Measurements from ENCODE around the gene PHF21B. TPM values are rescaled to one million over a fixed set of nuclear protein-coding genes. Genes with fewer than 3 reads are reported as not detected.

Gene PHF21B
- polyA plus RNA-seq, 4 donors: 0.09 to 0.16 TPM; not detected in 2

DNA sequence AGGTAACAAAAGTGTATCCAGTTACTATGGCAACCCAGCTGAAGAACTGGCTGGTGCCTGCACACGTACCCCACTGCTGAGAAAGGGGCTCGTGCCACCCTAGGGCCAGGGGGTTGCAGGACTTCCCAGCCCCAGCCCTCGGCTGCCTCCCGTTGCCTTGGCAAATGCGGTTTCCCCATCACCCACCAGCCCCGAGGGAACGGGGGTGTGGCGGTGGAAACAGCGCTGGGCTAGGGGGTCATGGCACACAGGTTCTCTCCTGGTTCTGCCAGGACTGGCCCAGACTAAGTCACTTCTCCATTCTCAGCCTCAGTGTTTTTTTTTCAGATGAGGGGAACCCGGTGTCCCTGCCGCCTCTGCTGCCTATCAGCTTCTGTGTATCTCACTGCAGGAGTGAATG lies 27.9 kb downstream of the PHF21B start:
- no peak overlapping the region for H3K27ac ChIP-seq (ENCODE audit: low read depth in 1 of 3, low read length in 2 of 3)
- no peaks in the 10 kb centered on the region for H3K27me3 ChIP-seq (ENCODE audit: control insufficient read depth in 3 of 3, insufficient read depth in 3 of 3, low read length in 3 of 3)
- H3K4me1 ChIP-seq (ENCODE audit: control insufficient read depth in 3 of 3, insufficient read depth in 2 of 3, low read depth in 1 of 3, low read length in 2 of 3): no peaks in the 10 kb centered on the region
- 77 to 82% (median 78%) methylated on average over 11 of the region's 11 CpGs for whole genome bisulfite sequencing, 3 donors
- FAIRE-seq: no peak
- H3K36me3 ChIP-seq (ENCODE audit: control insufficient read depth in 3 of 3, insufficient read depth in 2 of 3, low read depth in 1 of 3, low read length in 3 of 3): no peaks in the 10 kb centered on the region
- peaks cover 0 to 3% of the 10 kb centered on the region in 2 donors for H3K9me3 ChIP-seq (ENCODE audit: control insufficient read depth in 2 of 2, insufficient read depth in 1 of 2, low read depth in 1 of 2, low read length in 1 of 2)
- DNase-seq: no peak
- no peak overlapping the region for H3K4me3 ChIP-seq (ENCODE audit: low read depth in 1 of 3, low read length in 3 of 3)

DNA sequence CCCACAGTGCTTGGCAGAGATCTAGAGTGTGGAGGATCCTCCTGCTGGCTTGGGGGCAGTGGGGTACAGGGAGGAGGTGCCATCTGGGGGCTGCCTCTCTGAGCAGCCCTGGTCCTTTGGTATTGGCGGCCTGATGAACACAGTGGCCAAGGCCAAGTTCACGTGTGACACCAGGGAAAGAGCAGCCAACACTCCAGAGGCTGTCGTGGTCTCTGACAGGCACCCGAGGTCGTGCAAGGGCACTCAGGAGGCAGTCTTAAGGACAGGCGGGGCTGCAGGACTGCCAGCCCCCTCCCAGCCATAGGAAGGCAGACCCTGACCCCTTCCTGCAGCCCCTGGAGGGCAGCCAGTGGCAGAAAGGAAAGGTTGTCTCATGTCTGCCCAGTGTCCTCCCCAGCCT lies 30.7 kb downstream of the PHF21B start:
- no peak for DNase-seq
- H3K27ac ChIP-seq (ENCODE audit: low read depth in 1 of 3, low read length in 2 of 3): no peak overlapping the region
- H3K4me3 ChIP-seq (ENCODE audit: low read depth in 1 of 3, low read length in 3 of 3): no peak overlapping the region
- no peaks in the 10 kb centered on the region for H3K9me3 ChIP-seq (ENCODE audit: control insufficient read depth in 2 of 2, insufficient read depth in 1 of 2, low read depth in 1 of 2, low read length in 1 of 2)
- FAIRE-seq: no peak
- H3K36me3 ChIP-seq (ENCODE audit: control insufficient read depth in 3 of 3, insufficient read depth in 2 of 3, low read depth in 1 of 3, low read length in 3 of 3): no peaks in the 10 kb centered on the region
- no peaks in the 10 kb centered on the region for H3K27me3 ChIP-seq (ENCODE audit: control insufficient read depth in 3 of 3, insufficient read depth in 3 of 3, low read length in 3 of 3)
- WGBS, 3 donors: 32 to 61% (median 43%) methylated on average over 6 of the region's 6 CpGs
- H3K4me1 ChIP-seq (ENCODE audit: control insufficient read depth in 3 of 3, insufficient read depth in 2 of 3, low read depth in 1 of 3, low read length in 2 of 3): no peaks in the 10 kb centered on the region

DNA sequence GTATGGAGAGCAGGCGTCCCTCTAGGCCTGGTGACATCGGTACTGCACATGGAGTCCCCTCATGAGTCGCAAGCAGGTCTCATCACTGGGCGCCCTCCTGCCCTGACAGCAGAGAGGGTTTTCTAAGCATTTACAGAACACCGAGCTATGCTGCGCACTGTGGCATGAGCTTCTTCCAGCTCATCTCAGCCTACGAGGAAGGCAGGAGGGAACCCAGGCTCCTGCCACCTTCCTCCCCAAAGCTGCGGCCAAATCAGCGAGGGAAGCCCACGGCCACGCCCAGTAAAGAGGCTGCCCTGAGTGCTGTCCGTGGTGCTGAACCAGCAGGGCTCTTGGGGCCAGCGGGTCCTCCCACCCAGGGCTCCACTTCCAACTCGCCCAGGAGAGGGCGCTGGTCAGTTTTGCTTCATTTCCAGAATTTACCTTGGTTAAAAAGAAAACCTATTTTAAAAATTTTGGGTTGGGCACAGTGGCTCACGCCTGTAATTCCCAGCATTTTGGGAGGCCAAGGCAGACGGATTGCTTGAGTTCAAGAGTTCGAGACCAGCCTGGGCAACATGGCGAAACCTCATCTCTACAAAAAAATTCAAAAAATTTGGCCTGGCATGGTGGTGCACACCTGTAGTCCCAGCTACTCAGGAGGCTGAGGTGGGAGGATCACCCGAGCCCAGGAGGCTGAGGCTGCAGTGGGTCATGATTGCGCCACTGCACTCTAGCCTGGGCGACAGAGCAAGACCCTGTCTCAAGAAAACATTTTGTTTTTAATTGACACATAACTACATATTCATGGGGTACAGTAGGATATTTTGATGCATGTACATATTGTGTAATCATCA lies 34.2 kb downstream of the PHF21B start:
- Histone ChIP-seq H3K27me3 (ENCODE audit: control insufficient read depth in 3 of 3, insufficient read depth in 3 of 3, low read length in 3 of 3) (no peaks in the 10 kb centered on the region), H3K4me1 (ENCODE audit: control insufficient read depth in 3 of 3, insufficient read depth in 2 of 3, low read depth in 1 of 3, low read length in 2 of 3) (no peaks in the 10 kb centered on the region), H3K27ac (ENCODE audit: low read depth in 1 of 3, low read length in 2 of 3) (no peak overlapping the region), H3K36me3 (ENCODE audit: control insufficient read depth in 3 of 3, insufficient read depth in 2 of 3, low read depth in 1 of 3, low read length in 3 of 3) (no peaks in the 10 kb centered on the region), H3K4me3 (ENCODE audit: low read depth in 1 of 3, low read length in 3 of 3) (no peak overlapping the region), H3K9me3 (ENCODE audit: control insufficient read depth in 2 of 2, insufficient read depth in 1 of 2, low read depth in 1 of 2, low read length in 1 of 2) (no peaks in the 10 kb centered on the region)
- FAIRE-seq (no peak), DNase-seq (peak; percentile 56 to 88)
- WGBS, 3 donors: 40 to 44% (median 42%) methylated on average over 22 of the region's 22 CpGs

DNA sequence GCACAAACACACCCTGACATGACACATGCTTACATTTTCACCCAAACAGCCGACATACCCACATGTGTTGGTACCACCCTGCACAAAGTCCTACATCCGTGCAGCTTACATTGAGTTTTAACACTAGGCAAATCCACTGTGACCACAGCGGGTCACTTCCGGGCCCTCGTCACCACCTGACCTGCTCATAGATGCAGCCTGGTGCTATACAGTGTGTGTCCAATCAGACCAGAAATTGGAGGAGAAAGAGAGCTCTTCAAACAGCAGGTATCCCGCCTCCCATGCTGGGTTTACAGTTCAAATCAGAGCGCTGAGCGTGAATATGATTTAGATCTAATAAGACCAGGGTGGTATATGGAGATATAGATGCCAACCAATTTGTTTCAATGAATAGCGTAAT lies 35.4 kb downstream of the PHF21B start:
- WGBS, 3 donors: 81 to 87% (median 82%) methylated on average over 9 of the region's 9 CpGs
- no peak overlapping the region for H3K27ac ChIP-seq (ENCODE audit: low read depth in 1 of 3, low read length in 2 of 3)
- no peak overlapping the region for H3K4me3 ChIP-seq (ENCODE audit: low read depth in 1 of 3, low read length in 3 of 3)
- no peaks in the 10 kb centered on the region for H3K4me1 ChIP-seq (ENCODE audit: control insufficient read depth in 3 of 3, insufficient read depth in 2 of 3, low read depth in 1 of 3, low read length in 2 of 3)
- no peaks in the 10 kb centered on the region for H3K36me3 ChIP-seq (ENCODE audit: control insufficient read depth in 3 of 3, insufficient read depth in 2 of 3, low read depth in 1 of 3, low read length in 3 of 3)
- DNase-seq (no peak), FAIRE-seq (no peak)
- no peaks in the 10 kb centered on the region for H3K9me3 ChIP-seq (ENCODE audit: control insufficient read depth in 2 of 2, insufficient read depth in 1 of 2, low read depth in 1 of 2, low read length in 1 of 2)
- no peaks in the 10 kb centered on the region for H3K27me3 ChIP-seq (ENCODE audit: control insufficient read depth in 3 of 3, insufficient read depth in 3 of 3, low read length in 3 of 3)

DNA sequence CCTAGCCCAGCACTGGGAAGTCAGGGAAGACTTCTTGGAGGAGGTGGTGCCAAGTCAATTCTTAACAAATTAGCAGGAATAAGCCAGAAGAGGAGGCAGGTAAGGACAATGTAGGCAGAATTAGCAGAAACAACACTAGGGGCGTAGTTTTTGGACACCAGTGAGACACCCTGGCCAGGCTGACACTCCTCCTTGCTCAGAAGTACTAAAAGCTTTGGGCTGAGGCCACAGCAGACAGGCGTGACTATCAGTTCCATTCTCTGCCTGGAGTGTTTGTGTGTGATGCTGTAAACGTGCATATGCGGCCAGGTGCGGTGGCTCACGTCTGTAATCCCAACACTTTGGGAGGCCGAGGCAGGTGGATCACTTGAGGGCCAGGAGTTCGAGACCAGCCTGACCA lies 36.0 kb downstream of the PHF21B start:
- H3K27ac ChIP-seq (ENCODE audit: low read depth in 1 of 3, low read length in 2 of 3): no peak overlapping the region
- H3K9me3 ChIP-seq (ENCODE audit: control insufficient read depth in 2 of 2, insufficient read depth in 1 of 2, low read depth in 1 of 2, low read length in 1 of 2): no peaks in the 10 kb centered on the region
- DNase-seq (no peak), FAIRE-seq (no peak)
- WGBS, 3 donors: 69 to 84% (median 72%) methylated on average over 8 of the region's 8 CpGs
- H3K27me3 ChIP-seq (ENCODE audit: control insufficient read depth in 3 of 3, insufficient read depth in 3 of 3, low read length in 3 of 3): no peaks in the 10 kb centered on the region
- no peaks in the 10 kb centered on the region for H3K4me1 ChIP-seq (ENCODE audit: control insufficient read depth in 3 of 3, insufficient read depth in 2 of 3, low read depth in 1 of 3, low read length in 2 of 3)
- no peak overlapping the region for H3K4me3 ChIP-seq (ENCODE audit: low read depth in 1 of 3, low read length in 3 of 3)
- H3K36me3 ChIP-seq (ENCODE audit: control insufficient read depth in 3 of 3, insufficient read depth in 2 of 3, low read depth in 1 of 3, low read length in 3 of 3): no peaks in the 10 kb centered on the region

DNA sequence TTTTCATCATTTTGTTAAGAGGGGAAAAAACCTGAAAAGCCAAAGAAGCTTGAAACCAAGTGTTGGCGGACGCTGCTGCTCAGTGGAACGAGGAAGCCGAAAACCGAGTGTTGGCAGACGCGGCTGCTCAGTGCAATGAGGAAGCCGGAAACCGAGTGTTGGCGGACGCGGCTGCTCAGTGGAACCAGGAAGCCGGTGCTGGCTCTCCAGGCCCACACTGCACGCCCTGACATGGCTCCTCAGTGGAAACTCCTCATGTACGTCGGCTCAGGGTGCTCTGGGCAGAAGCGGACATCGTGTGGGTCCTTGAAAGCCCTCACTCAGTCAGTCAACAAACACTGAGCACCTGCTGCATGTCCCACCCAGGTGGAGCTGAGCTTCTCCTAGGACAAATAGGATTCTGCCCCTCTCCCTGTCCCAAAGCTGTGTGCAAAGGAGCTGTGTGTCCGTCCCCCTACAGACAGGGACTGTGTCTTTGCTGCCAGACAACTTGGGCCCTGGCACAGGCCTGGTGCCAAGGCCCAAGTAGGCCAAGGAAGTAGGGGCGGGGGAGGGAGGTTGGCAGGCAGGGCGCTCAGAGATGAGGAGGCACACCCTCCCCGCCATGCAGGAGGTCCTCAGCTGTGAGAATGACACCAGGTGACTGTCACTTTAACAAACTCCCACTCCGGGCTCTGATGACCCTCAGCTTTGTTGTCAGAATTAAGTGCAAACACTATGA lies 37.3 kb downstream of the PHF21B start:
- 69 to 75% (median 72%) methylated on average over 23 of the region's 23 CpGs for WGBS, 3 donors
- FAIRE-seq (no peak), DNase-seq (no peak)
- Histone ChIP-seq H3K9me3 (ENCODE audit: control insufficient read depth in 2 of 2, insufficient read depth in 1 of 2, low read depth in 1 of 2, low read length in 1 of 2) (no peaks in the 10 kb centered on the region), H3K27me3 (ENCODE audit: control insufficient read depth in 3 of 3, insufficient read depth in 3 of 3, low read length in 3 of 3) (no peaks in the 10 kb centered on the region), H3K27ac (ENCODE audit: low read depth in 1 of 3, low read length in 2 of 3) (no peak overlapping the region), H3K4me1 (ENCODE audit: control insufficient read depth in 3 of 3, insufficient read depth in 2 of 3, low read depth in 1 of 3, low read length in 2 of 3) (no peaks in the 10 kb centered on the region), H3K4me3 (ENCODE audit: low read depth in 1 of 3, low read length in 3 of 3) (no peak overlapping the region), H3K36me3 (ENCODE audit: control insufficient read depth in 3 of 3, insufficient read depth in 2 of 3, low read depth in 1 of 3, low read length in 3 of 3) (no peaks in the 10 kb centered on the region)

DNA sequence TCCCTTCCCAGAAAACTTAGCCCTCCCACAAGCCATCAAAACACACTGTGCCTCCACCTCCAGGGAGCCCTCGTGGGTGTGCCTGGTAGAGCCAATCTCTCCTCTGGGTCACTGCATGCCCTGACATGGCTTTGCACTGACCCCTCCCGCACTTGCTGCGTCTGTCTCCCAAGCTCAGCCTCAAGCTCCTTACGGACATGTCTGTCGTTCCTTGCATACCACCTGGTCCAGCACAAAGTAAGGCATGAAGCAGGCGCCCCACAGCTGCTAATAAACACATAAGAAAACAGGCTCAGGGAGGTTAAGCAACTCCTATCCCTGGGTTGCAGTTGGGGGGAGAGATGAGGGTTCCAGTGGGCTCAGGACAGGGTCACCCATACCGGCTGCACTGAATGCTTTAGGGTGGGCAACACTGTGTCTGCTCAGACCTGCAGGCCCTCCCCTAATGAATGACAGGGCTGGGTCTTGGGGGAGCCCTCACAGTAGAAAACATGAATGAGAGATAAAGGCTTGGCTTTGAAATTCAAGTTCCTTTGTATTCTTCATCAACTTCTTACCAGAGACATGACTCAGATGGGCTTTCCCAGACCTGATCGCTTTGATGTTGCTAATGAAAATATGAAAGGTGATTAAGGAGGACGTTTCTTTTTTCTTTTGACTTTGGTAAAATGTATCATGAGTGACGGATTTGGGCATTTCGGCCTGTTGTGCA lies 38.0 kb downstream of the PHF21B start:
- H3K4me1 ChIP-seq (ENCODE audit: control insufficient read depth in 3 of 3, insufficient read depth in 2 of 3, low read depth in 1 of 3, low read length in 2 of 3): no peaks in the 10 kb centered on the region
- no peaks in the 10 kb centered on the region for H3K9me3 ChIP-seq (ENCODE audit: control insufficient read depth in 2 of 2, insufficient read depth in 1 of 2, low read depth in 1 of 2, low read length in 1 of 2)
- no peaks in the 10 kb centered on the region for H3K36me3 ChIP-seq (ENCODE audit: control insufficient read depth in 3 of 3, insufficient read depth in 2 of 3, low read depth in 1 of 3, low read length in 3 of 3)
- no peak overlapping the region for H3K4me3 ChIP-seq (ENCODE audit: low read depth in 1 of 3, low read length in 3 of 3)
- no peak overlapping the region for H3K27ac ChIP-seq (ENCODE audit: low read depth in 1 of 3, low read length in 2 of 3)
- WGBS, 3 donors: 69 to 78% (median 73%) methylated on average over 11 of the region's 11 CpGs
- H3K27me3 ChIP-seq (ENCODE audit: control insufficient read depth in 3 of 3, insufficient read depth in 3 of 3, low read length in 3 of 3): no peaks in the 10 kb centered on the region
- FAIRE-seq (no peak), DNase-seq (no peak)

DNA sequence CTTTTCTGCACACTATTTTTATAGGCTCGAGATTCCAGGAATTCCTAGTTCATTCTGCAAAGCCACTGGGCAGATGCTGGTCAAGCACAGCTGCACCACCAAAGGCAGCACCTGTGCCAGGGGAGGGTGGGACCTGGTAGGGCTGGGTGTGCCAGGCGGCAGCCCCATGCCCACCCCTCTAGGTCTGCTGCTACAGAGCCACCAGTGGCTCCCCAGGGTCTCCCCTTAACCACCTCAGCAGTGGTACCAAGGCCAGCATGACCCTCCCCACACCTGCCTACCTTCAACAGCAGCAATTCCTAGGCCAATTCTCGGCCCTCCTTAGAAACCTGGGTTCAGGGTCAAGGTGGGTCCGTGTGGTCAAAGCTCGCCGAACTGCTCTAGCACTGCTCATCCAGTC lies 39.5 kb downstream of the PHF21B start:
- Histone ChIP-seq H3K27ac (ENCODE audit: low read depth in 1 of 3, low read length in 2 of 3) (no peak overlapping the region), H3K9me3 (ENCODE audit: control insufficient read depth in 2 of 2, insufficient read depth in 1 of 2, low read depth in 1 of 2, low read length in 1 of 2) (no peaks in the 10 kb centered on the region), H3K27me3 (ENCODE audit: control insufficient read depth in 3 of 3, insufficient read depth in 3 of 3, low read length in 3 of 3) (no peaks in the 10 kb centered on the region), H3K4me3 (ENCODE audit: low read depth in 1 of 3, low read length in 3 of 3) (no peak overlapping the region), H3K36me3 (ENCODE audit: control insufficient read depth in 3 of 3, insufficient read depth in 2 of 3, low read depth in 1 of 3, low read length in 3 of 3) (no peaks in the 10 kb centered on the region), H3K4me1 (ENCODE audit: control insufficient read depth in 3 of 3, insufficient read depth in 2 of 3, low read depth in 1 of 3, low read length in 2 of 3) (no peaks in the 10 kb centered on the region)
- 65 to 83% (median 76%) methylated on average over 6 of the region's 6 CpGs for WGBS, 3 donors
- DNase-seq: no peak
- no peak for FAIRE-seq

All from small intestine (tissue), 7 donors.